ENCODE data around the gene TRAF3IP1.

Gene TRAF3IP1

DNA sequence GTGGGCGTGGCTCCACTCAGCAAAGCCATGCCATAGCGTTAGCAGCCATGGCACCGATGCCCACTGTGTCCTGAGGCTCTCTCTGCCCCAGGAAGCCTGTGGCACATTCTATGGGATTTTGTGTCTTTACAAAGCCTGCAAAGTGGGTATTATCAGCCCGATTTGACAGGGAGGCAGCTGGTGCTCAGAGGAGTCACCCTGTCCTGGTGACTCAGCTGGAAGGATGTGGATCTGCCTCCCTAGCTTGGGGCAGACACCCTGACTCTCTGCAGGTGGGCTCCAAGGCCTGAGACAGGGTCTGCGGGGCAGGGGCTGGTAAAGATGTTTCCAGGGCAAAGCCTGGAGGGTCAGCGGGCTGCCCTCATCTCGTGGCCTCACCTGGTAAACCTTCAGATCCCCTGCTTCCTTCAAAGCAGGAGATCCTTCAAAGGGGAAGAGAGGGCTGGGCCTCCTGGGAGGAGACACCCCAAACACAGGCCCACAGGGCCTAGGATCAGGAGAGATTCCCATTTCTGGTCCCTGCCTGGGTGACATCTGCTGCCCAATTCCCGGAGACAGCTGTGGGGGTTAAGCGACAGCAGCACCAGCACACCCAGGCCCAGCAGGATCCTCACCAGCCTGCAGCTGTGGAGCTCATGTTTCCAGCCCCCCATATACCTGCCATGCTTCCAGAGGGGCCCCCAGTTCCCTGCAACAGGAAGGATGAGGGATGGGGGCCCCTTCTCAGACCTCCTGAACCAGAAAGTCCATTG lies 103.4 kb downstream of the TRAF3IP1 start:
- TF ChIP-seq Cebpa-rat (IDR thresholded peaks at IDR 0.05): no peak
- no peaks in the 10 kb centered on the region for H4K20me1 ChIP-seq
- H3K4me1 ChIP-seq: peaks cover 40% of the 10 kb centered on the region
- no peaks in the 10 kb centered on the region for H3K27me3 ChIP-seq
- 0 out of 2 replicates have a peak, but pooled peaks cover 3% of the 10 kb centered on the region for H3K36me3 ChIP-seq
- no peak overlapping the region for H3K9ac ChIP-seq
- H3K9me3 ChIP-seq: peaks cover 4% of the 10 kb centered on the region; the same call in 1 of the 2 replicates
- H3K4me3 ChIP-seq: no peak overlapping the region
- H3K4me2 ChIP-seq: no peak overlapping the region
- no peak overlapping the region for H3K27ac ChIP-seq

DNA sequence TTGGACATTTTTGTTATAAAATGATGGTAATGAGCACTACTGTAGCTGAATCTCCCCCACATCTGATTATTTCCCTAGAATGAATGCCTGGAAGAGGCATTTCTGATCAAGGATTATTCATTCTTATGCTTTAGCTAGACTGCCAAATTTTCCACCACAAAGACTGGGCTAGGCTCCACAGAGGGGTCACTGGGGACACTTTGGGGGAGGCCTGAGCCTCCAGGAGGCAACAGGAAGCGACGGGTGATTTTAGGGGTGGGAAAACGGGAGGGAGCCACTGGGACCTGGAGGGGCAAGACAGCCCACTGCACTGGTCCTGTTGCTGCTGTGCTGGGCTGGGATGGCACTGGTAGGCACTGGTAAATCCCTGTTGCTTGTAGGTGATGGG lies 104.0 kb downstream of the TRAF3IP1 start:
- Histone ChIP-seq H3K4me2 (no peak overlapping the region; the same call in 1 of the 2 replicates), H4K20me1 (no peaks in the 10 kb centered on the region), H3K27ac (no peak overlapping the region), H3K4me1 (peaks cover 41% of the 10 kb centered on the region), H3K27me3 (no peaks in the 10 kb centered on the region), H3K4me3 (no peak overlapping the region), H3K9me3 (peaks cover 10% of the 10 kb centered on the region), H3K9ac (no peak overlapping the region), H3K36me3 (peaks cover 8% of the 10 kb centered on the region; the same call in 1 of the 2 replicates)
- TF ChIP-seq Cebpa-rat (IDR thresholded peaks at IDR 0.05): no peak

DNA sequence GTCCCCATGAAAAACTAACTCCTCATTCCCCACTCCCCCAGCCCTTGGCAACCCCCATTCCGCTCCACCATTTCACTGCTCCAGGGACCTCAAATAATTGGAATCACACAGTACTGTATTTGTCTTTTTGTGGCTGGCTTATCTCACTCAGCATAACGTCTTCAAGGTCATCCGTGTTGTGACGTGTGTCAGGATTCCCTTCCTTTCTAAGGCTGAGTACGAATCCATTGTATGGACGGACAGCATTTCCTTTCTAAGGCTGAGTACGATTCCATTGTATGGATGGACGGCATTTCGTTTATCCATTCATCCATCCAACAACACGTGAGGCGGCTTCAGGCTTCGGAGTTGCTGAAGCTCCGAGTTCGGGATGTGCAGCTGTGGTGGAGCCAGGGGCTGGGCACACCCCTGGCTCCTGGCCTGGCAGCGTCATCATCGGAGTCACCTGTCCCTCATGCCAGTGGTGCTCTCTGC lies 105.2 kb downstream of the TRAF3IP1 start:
- H3K36me3 ChIP-seq: peaks cover 20% of the 10 kb centered on the region
- TF ChIP-seq Cebpa-rat (IDR thresholded peaks at IDR 0.05): no peak
- H3K4me3 ChIP-seq: peak overlapping the region; percentile 89
- peak overlapping the region; percentile 93; the same call in 1 of the 2 replicates for H3K9ac ChIP-seq
- H3K27ac ChIP-seq: peak overlapping the region; percentile 96
- no peaks in the 10 kb centered on the region; the same call in 1 of the 2 replicates for H4K20me1 ChIP-seq
- H3K4me2 ChIP-seq: peak overlapping the region; percentile 88
- H3K9me3 ChIP-seq: peaks cover 22% of the 10 kb centered on the region
- no peaks in the 10 kb centered on the region for H3K27me3 ChIP-seq
- peaks cover 41% of the 10 kb centered on the region for H3K4me1 ChIP-seq

DNA sequence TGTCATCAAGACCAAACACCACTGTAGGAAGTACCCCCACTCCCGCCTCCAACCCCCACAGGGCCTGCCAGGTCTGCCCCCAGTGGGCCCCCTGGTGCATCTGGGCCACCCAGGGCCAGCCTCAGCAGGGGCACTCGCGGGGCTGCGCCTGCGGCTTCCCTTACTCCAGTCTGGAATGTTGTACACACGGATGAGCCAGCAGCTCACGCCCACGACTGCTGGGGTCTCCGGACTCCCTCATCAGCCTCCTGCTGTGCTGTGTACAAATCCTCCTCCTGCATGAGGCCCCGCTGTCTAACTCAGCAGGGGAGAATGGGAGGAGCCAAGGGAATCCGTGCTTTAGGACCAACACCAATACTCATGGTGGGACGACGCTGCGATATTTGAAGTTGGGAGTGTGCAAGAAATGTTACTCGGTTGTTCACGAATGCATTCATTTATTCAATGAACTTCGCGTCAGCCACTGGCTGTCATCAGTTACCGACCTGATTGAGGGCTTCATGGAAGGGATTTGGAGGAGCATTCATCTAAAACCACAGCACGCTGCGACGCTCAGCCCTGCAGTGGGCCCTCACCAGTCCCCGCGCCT lies 105.8 kb downstream of the TRAF3IP1 start:
- peak overlapping the region; percentile 93 for H3K9ac ChIP-seq
- H3K27me3 ChIP-seq: no peaks in the 10 kb centered on the region
- peak overlapping the region; percentile 89 for H3K4me3 ChIP-seq
- peak overlapping the region; percentile 96 for H3K27ac ChIP-seq
- H4K20me1 ChIP-seq: peaks cover 4% of the 10 kb centered on the region; the same call in 1 of the 2 replicates
- peaks cover 41% of the 10 kb centered on the region for H3K4me1 ChIP-seq
- peak overlapping the region; percentile 88 for H3K4me2 ChIP-seq
- no peak for TF ChIP-seq Cebpa-rat (IDR thresholded peaks at IDR 0.05)
- peaks cover 27% of the 10 kb centered on the region for H3K9me3 ChIP-seq
- peaks cover 25% of the 10 kb centered on the region for H3K36me3 ChIP-seq

DNA sequence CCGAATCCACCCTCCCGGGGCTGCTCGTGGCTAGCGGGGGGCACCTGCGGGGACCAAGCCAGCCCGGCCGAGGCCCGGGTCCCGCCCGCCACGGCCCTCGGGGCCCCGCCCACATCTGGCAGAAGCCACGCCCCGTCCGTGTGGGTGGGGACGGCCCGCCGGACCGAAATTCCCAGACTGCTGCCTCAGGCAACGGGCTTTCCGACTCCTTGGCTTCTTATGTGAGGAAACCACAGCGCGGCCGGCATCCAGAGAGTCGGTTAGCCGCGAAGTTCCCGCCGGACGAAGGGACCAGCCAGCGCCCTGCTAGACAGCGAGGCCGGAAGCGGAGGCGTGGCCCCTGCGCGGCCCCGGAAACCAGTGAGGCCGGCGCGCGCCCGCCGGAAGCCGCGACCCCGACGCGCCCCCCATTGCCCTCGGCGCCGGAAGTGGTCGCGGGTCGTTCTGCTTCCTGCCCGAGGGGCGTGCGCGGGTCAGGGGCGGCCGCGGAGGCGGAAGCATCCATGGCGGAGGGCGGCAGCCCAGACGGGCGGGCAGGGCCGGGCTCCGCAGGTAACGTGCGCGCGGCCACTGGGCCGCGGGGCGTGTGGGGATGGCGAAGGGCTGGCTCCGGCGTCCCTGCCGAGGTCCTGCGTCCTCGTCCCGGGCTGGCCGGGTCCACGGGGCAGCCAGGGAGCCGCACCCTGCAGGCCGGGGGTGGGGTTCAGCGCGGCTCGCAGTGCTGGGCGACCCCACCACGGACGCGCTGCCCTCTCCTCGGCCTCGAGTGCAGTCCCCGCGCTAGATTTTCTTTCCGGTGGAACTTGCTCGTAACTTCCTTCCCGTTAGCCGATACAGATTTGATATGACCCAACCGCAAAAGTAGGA lies 106.5 kb downstream of the TRAF3IP1 start, which contains the start of gene ASB1:
Gene ASB1 (plus strand): TSS at position 360 of the 867 bp plus-strand sequence. CDS start 144 bp downstream, at position 504.
- H3K4me2 ChIP-seq: peak within 1 kb of the TSS; percentile 88
- peak within 1 kb of the TSS; percentile 96 for H3K27ac ChIP-seq
- peak within 1 kb of the TSS; percentile 93 for H3K9ac ChIP-seq
- TF ChIP-seq Cebpa-rat (IDR thresholded peaks at IDR 0.05): no peak
- peaks cover 10% of the 10 kb centered on the region; the same call in 1 of the 2 replicates for H4K20me1 ChIP-seq
- no peaks in the 10 kb centered on the region for H3K27me3 ChIP-seq
- H3K4me3 ChIP-seq: peak within 1 kb of the TSS; percentile 89
- H3K4me1 ChIP-seq: peaks cover 33% of the 10 kb centered on the region
- peaks cover 28% of the 10 kb centered on the region for H3K36me3 ChIP-seq
- peaks cover 29% of the 10 kb centered on the region for H3K9me3 ChIP-seq

DNA sequence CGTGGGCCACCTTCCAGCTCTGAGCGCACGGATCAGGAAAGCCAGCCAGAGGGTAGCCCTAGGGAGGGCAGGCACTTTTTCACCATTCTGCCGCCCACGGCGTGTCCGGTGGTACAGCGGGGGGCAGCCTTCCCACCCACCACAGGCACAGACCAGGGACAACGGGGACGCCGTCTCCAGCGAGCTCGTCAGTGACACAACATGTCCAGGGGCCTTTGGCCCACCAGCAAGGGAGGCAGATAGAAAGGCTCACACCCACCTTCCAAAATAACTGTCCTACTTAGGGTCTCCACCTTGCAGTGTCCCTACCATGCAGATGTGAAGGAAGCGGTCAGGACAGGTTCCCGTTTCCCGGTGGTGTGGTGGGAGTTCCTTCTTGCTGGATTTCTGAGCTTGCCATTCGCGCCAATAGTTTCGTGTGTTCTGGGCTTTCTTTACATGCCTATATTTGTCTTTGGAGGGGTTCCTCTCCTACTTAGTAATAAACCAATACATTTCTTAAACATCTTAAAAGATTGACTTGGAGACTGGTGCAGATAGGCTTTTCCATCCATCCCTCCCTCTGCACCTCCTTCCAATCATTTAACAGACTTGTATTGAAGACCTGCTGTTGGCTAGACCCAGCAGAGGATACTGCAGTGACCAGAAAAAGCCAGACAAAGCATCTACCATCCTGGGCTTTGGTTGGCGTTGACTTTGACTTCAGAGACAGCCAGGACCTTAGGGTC lies 107.3 kb downstream of the TRAF3IP1 start:
- H3K36me3 ChIP-seq: peaks cover 31% of the 10 kb centered on the region
- H3K9me3 ChIP-seq: peaks cover 29% of the 10 kb centered on the region
- peaks cover 33% of the 10 kb centered on the region for H3K4me1 ChIP-seq
- peak overlapping the region; percentile 89 for H3K4me3 ChIP-seq
- TF ChIP-seq Cebpa-rat (IDR thresholded peaks at IDR 0.05): no peak
- peak overlapping the region; percentile 96 for H3K27ac ChIP-seq
- H3K4me2 ChIP-seq: peak overlapping the region; percentile 88
- no peaks in the 10 kb centered on the region for H3K27me3 ChIP-seq
- H4K20me1 ChIP-seq: peaks cover 18% of the 10 kb centered on the region; the same call in 1 of the 2 replicates
- peak overlapping the region; percentile 93 for H3K9ac ChIP-seq

DNA sequence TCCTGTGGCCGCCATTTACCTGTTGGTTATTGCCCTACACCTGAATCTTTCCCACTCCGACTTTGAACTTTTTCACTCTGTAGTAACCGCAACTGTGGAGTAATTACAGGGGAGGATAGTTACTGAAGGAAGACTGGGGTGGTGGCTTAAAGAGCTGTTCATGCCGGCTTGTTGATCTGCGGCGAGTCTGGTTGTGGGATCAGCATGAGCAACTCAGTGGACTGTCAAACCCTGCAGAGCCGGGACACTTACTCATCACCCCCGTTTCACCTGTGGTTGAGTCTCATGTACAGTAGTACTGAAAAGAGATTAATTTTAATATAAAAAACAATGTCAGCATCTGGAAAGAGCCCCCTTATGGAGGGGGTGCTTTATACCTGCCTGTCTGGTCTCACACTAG lies 108.5 kb downstream of the TRAF3IP1 start:
- no peaks in the 10 kb centered on the region for H3K27me3 ChIP-seq
- H3K27ac ChIP-seq: no peak overlapping the region
- H3K4me3 ChIP-seq: no peak overlapping the region
- peaks cover 44% of the 10 kb centered on the region for H3K36me3 ChIP-seq
- H3K4me2 ChIP-seq: 0 out of 2 replicates have a peak overlapping the region, but pooled peaks have one; percentile 88
- TF ChIP-seq Cebpa-rat (IDR thresholded peaks at IDR 0.05): no peak
- H3K9me3 ChIP-seq: peaks cover 29% of the 10 kb centered on the region
- H4K20me1 ChIP-seq: peaks cover 30% of the 10 kb centered on the region
- peaks cover 33% of the 10 kb centered on the region for H3K4me1 ChIP-seq
- H3K9ac ChIP-seq: no peak overlapping the region

DNA sequence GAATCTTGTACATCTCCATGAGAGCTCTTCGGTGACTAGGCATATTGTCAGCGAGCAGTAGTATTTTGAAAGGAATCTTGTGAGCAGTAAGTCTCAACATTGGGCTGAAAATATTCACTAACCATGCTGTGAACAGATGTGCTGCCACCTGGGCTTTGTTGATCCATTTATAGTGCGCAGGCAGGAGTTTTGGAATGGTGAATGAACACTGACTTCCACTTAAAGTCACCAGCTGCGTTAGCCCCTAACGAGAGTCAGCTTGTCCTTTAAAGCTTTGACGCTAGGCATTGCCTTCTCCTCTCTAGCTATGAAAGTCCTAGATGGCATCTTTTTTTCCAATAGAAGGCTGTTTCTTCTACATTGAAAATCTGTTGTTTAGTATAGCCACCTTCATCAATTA lies 110.5 kb downstream of the TRAF3IP1 start:
- no peak for TF ChIP-seq Cebpa-rat (IDR thresholded peaks at IDR 0.05)
- peaks cover 49% of the 10 kb centered on the region for H4K20me1 ChIP-seq

DNA sequence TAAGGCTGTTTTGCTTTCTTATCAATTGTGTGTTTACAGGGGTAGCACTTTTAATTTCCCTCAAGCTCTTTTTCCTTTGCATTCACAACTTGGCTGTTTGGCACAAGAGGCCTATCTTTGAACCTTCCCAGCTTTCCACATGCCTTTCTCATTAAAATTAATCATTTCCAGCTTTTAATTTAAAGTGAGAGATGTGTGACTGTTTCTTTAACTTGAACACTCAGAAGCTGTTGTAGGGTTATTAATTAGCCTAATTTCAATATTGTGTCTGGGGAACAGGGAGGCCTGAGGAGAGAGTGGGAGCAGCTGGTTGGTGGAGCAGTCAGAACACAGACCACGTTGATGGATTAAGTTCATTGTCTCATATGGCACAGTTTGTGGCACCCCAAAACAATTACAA lies 111.1 kb downstream of the TRAF3IP1 start:
- H3K27ac ChIP-seq: no peak overlapping the region
- H3K4me3 ChIP-seq: no peak overlapping the region
- no peak for TF ChIP-seq Cebpa-rat (IDR thresholded peaks at IDR 0.05)
- peaks cover 29% of the 10 kb centered on the region for H3K9me3 ChIP-seq
- H3K4me2 ChIP-seq: no peak overlapping the region
- no peaks in the 10 kb centered on the region for H3K27me3 ChIP-seq
- peaks cover 54% of the 10 kb centered on the region for H4K20me1 ChIP-seq
- no peak overlapping the region for H3K9ac ChIP-seq
- peaks cover 68% of the 10 kb centered on the region for H3K36me3 ChIP-seq
- H3K4me1 ChIP-seq: peaks cover 15% of the 10 kb centered on the region

More for the DNA sequence above, 110.5 kb downstream of the TRAF3IP1 start:
- Histone ChIP-seq H3K27ac (no peak overlapping the region), H3K4me1 (peaks cover 21% of the 10 kb centered on the region), H3K4me3 (no peak overlapping the region), H3K4me2 (no peak overlapping the region), H3K9ac (no peak overlapping the region), H3K36me3 (peaks cover 63% of the 10 kb centered on the region), H3K9me3 (peaks cover 29% of the 10 kb centered on the region), H3K27me3 (no peaks in the 10 kb centered on the region)

All from BLaER1 (cell line).